ENCODE data around the gene MATR3.
"Not testable (repeated sequence)": the region's sequence is repeated elsewhere in the genome, so short reads cannot be mapped to it uniquely, and the experiment has no call there.

The MATR3 gene

DNA sequence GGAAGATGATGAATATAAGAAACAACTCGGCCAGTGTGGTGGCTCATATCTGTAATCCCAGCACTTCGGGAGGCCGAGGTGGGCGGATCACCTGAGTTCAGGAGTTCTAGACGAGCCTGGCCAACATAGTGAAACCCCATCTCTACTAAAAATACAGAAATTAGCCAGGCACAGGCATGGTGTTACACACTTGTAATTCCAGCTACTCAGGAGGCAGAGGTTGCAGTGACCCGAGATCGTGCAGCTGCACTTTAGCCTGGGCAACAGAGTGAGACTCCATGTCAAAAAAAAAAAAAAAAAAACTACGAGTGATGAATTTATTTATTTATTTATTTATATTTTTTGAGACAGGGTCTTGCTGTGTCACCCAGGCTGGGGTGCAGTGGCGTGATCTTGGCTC, 54.3 kb downstream of the MATR3 start:
- not testable (repeated sequence) for DNase-seq (ENCODE audit: low read depth in 2 of 2)

DNA sequence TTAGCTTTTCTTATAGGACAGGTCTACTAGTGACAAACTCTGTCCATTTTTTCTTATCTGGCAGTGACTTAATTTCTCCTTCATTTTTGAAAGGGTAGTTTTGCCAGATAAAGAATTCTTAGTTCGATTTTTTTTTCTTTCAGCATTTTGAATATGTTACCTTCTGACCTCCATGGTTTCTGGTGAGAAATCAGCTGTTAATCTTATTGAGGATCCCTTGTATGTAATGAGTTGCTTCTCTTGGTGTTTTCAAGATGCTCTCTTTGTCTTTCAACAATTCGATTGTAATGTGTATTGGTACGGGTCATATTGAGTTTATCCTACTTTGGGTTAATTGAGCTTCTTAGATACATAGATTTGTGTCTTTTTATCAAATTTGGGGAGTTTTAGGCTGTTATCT, 60.6 kb downstream of the MATR3 start:
- DNase-seq (ENCODE audit: low read depth in 2 of 2): no peak

DNA sequence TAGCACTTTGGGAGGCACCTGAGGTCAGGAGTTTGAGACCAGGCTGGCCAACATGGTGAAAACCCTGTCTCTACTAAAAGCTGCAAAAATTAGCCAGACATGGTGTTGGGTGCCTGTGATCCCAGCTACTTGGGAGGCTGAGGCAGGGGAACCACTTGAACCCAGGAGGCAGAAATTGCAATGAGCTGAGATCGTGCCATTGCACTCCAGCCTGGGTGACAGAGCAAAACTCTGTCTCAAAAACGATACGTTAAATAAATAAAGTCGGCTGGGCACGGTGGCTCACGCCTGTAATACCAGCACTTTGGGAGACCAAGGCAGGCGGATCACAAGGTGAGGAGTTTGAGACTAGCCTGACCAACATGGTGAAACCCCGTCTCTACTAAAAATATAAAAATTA, 62.4 kb downstream of the MATR3 start:
- DNase-seq (ENCODE audit: low read depth in 2 of 2): not testable (repeated sequence)

DNA sequence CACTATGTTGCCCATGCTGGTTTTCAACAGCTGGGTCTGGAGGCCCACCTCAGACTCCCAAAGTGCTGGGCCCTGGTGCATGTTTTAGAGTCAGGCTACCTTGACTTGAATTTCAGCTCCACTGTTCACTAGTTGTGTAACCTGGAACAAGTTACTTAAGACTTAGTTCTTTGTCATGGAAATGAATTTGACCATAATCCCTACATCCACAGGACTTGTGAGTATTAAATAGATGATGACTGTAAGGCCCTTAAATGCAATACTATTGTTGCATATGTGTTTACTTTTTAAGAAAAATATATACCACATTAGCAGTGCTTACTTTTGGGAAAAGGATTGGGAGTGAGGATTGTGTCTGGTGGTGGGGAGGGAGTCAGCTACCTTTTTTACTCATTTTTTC, 64.5 kb downstream of the MATR3 start:
- DNase-seq (ENCODE audit: low read depth in 2 of 2): no peak

DNA sequence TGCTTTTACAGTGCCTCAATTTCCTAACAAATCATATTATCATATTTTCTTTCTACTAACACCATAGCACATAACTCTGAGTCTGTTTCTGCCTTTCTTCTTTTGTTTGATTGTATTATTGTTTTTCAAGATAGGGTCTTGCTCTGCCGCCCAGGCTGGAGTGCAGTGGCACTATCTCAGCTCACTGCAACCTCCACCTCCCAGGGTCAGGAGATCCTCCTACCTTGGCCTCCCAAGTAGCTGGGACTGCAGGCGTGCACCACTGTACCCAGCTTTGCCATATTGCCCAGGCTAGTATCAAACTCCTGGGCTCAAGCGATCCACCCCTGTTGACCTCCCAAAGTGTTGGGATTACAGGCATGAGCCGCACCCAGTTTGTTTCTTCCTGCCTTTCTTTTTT, 66.8 kb downstream of the MATR3 start:
- DNase-seq (ENCODE audit: low read depth in 2 of 2): no peak

DNA sequence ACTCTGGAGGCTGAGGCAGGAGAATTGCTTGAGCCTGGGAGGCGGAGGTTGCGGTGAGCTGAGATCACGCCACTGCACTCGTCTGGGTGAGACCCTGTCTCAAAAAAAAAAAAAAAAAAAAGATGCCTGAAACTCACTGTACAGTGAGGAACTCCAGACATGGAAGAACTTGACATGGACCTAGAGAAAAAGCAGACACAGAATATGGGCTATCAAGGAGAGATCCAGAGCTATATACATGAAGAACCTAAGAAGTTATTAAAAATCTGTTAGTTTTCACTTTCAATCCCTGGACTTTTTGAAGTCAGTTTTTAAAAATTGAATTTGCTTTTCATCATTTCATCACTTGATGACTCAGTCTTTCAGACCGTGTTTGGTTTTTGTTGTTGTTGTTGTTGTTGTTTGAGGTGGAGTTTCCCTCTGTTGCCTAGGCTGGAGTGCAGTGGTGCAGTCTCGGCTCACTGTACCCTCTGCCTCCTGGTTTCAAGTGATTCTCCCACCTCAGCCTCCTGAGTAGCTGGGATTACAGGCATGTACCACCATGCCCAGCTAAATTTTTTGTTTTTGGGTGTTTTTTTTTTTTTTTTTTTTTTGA, 68.4 kb downstream of the MATR3 start:
- no peak for DNase-seq (ENCODE audit: low read depth in 2 of 2)

DNA sequence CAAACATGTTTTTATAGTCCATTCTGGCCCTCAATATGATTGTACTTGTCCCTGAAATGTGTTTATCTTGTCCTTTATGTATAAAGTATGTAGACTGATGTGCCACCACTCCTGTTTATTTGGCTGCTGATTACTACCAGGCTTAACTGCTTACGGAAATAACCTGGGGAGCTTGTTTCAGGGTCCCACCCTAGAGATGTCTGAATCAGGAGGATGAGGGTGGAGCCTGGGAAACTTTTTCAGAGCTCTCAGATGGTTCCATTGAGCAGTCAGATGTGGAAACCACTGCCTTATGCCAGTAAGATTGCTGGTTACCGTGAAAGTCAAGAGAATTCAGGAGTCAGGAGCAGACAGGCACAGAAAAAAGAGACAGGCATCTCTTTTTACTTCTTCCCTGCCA, 70.4 kb downstream of the MATR3 start:
- no peak for DNase-seq (ENCODE audit: low read depth in 2 of 2)

DNA sequence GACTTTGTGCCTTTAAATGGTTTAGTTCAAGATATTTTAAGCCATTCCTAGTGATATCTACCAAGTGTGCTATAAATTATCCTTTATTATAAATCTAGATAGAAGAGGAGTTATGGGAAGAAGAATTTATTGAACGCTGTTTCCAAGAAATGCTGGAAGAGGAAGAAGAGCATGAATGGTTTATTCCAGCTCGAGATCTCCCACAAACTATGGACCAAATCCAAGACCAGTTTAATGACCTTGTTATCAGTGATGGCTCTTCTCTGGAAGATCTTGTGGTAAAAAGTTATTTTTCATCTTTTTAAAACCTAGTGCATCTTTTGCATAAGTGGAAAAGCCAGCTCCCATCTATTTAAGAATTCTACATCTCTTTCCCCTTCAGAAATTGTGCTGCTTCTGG, 70.9 kb downstream of the MATR3 start:
- DNase-seq (ENCODE audit: low read depth in 2 of 2): no peak

DNA sequence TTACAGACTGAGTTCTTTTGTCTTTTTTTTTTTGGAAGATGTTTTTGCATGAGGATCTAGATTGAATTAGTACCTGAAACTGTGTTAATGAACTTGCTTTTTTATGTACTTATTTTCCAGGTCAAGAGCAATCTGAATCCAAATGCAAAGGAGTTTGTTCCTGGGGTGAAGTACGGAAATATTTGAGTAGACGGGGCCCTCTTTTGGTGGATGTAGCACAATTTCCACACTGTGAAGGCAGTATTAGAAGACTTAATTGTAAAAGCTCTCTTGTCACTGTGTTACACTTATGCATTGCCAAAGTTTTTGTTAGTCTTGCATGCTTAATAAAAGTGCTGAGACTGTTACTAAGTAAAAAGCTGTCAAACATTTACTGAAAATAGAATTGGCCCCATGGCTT, 75.1 kb downstream of the MATR3 start:
- DNase-seq (ENCODE audit: low read depth in 2 of 2): no peak

DNA sequence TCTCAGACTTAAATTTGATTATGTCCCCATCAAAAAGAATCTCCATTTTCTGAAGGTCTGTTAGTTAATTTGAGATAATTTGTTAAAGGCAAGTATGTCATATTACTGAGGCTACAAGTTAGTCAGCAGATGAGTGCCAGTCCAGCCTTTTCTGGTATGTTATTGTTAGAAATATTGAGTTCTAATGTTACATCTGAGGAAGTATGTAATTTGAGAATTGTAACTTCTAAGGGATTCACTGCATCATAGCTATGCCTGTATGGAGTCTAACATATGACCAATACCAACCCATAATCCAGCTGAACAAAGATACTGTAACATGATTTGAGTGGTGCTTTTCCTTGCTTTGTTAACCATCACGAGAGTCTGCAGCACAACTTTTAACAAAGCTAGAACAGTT, 75.6 kb downstream of the MATR3 start:
- no peak for DNase-seq (ENCODE audit: low read depth in 2 of 2)

DNA sequence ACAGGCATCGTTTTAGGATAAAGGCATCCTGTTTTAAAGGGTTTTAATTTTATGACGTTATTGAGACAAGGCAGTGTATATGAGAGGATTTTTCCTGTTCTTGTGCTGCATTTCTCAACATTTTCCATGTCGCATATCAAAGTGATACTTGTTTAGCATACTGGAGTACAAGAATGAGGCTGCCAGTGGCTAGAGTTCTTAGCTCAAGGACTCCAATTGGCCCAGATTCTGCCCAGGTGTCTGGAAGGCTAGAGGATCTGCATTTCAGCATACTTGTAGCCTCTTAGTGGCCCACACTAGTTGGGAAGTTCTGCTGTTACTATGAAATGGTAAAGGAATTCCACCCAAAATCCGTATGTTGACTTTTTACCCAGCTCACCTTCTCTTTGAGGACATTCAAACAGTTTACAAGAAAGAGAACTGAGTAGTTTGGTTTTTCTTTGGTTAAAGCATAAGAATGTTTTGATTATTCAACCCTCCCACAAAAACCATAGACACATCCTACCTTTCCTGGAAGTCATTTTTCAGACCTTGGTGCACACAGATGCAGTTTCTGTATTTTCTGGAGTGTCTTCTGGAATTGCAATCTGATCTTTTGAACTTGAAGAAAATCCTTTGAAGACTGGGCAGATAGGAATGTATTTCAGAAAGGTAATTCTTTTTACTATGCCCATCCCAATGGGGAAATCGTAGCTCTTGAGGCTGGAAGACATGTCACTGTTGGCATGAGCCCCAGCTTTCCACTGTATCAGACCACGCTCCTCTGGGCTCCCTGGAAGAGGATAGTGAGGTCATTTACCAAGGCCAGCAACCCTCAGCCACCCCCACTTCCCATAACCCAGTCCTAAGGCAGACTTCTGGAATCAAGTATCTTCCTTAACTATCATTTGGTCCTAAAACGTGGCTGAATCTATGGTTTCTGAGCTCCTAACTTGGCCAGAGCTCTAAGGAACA, 78.2 kb downstream of the MATR3 start:
- DNase-seq (ENCODE audit: low read depth in 2 of 2): no peak

DNA sequence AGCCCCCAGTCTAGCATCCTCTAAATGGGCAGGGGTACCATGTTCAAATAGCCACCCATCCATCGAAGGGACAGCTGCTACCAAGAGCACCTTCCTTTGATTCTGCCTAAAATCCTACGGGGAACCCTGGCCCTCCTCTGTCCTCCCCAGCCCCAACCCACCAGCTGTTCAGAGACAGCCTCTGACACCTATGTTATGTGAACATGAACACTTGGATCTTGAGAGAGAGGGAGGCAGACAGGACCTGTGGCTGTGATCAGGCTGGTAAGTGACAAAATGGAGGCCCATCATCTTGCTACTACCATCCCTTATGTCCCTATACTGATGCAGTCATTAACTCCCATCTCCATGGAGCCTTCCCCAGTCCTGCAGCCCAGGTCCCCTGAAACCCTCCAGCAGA, 81.4 kb downstream of the MATR3 start:
- no peak for DNase-seq (ENCODE audit: low read depth in 2 of 2)

DNA sequence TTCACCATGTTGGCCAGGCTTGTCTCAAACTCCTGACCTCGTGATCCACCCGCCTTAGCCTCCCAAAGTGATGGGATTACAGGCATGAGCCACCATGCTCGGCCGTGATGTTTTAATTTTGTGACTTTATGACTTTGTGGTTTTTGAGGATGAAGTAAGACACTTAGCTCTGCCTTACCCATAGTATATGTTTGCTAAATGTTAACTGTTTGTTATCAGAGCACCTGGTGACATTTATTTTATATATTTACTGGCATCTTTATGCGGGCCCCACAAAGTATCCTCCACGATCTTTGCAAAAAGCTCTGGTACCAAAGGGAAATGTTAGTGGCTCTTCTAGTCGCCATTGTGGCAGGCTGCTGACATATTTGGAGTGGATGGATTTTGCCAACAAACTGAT, 82.8 kb downstream of the MATR3 start:
- no peak for DNase-seq (ENCODE audit: low read depth in 2 of 2)

DNA sequence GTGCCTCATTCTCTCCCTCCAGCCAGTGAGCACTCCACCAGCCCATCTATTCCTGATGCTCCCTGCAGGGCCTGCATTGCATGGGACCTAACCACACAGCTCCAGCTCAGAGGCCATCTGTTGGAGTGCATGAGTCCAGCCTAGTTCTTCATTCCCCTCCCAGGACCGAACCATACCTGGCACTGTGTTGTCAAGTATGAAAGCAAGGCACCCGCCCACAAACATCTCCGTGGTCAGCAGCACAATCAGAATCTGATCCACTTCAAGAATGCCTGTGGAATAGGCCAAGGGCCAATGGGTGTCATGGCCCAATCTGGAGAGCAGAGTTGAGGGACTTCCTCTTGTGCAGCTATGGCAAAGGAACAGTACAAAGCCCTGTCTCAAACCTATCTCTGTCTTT, 83.7 kb downstream of the MATR3 start:
- DNase-seq (ENCODE audit: low read depth in 2 of 2): no peak

DNA sequence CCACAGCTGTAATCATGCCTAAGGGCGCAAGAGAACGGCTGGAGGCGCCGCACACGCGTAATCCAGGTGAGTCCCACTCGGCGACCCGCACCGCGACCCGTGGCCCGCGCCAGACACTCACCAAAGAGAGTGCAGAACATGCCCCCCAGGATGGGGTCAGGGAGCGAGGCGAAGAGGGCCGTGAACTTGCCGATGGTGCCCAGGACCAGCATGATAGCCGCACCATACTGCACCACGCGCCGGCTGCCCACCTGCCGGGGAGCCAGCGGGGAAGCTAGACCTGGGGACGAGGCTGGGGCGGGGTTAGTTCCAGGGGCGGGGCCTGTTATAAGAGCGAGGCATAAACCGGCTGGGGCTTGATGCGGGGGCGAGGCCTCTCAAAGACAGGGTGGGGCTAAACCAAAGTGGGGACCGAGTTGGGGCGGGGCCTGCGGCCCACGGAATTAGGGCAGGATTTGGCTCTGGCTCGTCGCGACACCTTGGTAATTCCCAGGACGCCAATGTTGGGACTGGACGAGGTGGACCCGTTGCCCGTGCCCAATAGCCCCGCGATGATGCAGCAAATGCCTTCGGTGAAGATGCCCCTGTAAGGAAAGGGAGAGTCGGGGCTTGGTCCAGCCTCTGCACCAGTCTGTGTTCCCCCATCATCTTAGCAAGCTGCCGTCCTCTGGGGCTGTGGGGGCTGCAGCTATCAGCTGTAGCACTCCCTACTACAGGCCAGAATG, 84.7 kb downstream of the MATR3 start:
- DNase-seq (ENCODE audit: low read depth in 2 of 2): no peak

DNA sequence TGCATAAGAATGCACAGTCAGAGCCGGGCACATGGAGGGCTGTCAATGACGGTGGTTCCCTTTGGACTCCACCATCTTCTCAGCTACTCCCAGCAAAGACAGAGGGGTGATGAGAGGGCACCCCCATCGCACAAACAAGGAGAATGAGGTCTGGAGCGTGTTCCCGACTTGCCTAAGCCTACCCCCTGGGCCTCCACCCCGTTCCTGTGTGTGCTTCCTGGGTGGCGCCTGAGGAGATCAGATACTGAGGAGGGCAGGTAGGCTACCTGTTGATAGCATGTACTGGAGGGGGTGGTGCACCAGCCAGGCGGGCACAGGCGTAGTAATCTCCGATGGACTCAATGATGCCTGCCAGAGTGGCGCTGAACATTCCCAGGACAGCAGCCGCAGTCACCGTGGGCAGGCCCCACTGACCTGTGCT, 85.4 kb downstream of the MATR3 start:
- no peak for DNase-seq (ENCODE audit: low read depth in 2 of 2)

DNA sequence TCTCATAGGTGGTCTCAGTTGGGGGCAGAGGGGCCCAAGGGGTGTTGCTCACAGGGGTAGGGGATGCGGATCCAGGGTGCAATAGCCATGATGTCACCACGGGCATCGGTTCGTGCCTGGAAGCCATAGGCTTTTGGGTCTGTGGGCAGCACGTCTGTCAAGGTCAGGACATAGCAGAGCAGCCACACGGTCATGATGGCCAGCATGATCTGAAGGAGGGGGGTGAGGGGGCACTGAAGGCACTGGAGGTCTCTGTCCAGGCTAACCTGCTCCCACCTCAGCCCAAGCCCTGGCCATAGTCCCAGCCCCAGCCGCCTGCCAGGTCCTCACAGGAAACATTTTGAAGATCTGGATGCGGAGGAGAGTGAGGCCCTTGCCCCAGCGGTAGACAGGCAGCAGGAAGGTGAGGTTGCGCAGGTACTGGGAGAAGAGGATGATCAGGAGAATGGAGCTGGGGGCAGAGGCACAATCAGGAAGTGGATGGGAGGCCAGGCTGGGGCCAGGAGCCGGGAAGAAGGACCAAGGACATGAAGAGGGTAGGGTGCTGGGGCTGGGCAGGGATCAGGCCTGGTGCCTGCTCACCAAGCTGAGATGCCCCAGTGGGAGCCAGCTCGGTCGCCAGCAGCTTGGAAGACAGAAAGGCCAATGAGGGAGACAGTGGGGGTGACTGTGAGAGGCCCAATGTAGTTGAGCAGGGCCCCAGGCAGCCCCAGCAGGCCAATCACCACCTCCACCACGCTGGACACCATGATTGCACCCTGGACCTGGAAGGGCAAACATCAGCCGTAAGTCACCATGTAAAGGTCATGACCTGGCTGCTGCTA, 86.3 kb downstream of the MATR3 start:
- no peak for DNase-seq (ENCODE audit: low read depth in 2 of 2)
